ENCODE data around the gene FOXO3. TPM values are rescaled to one million over a fixed set of nuclear protein-coding genes. Genes with fewer than 3 reads are reported as not detected.

The FOXO3 gene
- total RNA-seq, 4 donors from 2014 or later, result 111 to 293 (median 183) TPM

- no peak for ATAC-seq
- Histone ChIP-seq H3K36me3 (peaks cover 0 to 8% of the 10 kb centered on the region in 2 donors), H3K27me3 (no peaks in the 10 kb centered on the region), H3K4me3 (no peak overlapping the region), H3K9me3 (no peaks in the 10 kb centered on the region), H3K4me1 (peaks cover 74 to 75% of the 10 kb centered on the region in 2 donors), H3K27ac (peak overlapping the region; percentile 80 to 97 (median 94))
- in situ Hi-C loops (cut with MboI; ENCODE audit: low sequenced_read_pairs in 4 of 4) (no loop called here), intact Hi-C loops (cut with DNase I; ENCODE audit: low total_unique reads) (loop anchor here (2.0 kb wide), 2 partner anchors 33 to 129 kb away; no protein-coding TSS in a partner anchor)
- no peak for TF ChIP-seq POLR2A (IDR thresholded peaks at IDR 0.05)
- TF ChIP-seq CTCF (IDR thresholded peaks at IDR 0.05 in 4 of 5, conservative IDR thresholded peaks at IDR 0.05 in 1 of 5), result no peak
- no peak for DNase-seq
These were observed 127.2 kb downstream of the FOXO3 start for GRCh38 chr6:108687921-108688320.

GRCh38 chr6:108689272-108690161, 128.8 kb downstream of the FOXO3 start:
- DNase-seq, result peak; percentile 91 to 98
- Histone ChIP-seq H3K9me3 (no peaks in the 10 kb centered on the region), H3K36me3 (peaks cover 0 to 8% of the 10 kb centered on the region in 2 donors), H3K4me3 (peak overlapping the region in 1 of 4 donors; percentile 1), H3K27me3 (no peaks in the 10 kb centered on the region), H3K4me1 (peaks cover 59 to 61% of the 10 kb centered on the region in 2 donors), H3K27ac (peak overlapping the region; percentile 80 to 97 (median 94))
- peak; percentile 81 to 84 for ATAC-seq
- intact Hi-C loops (cut with DNase I; ENCODE audit: low total_unique reads) (loop anchor here (2.0 kb wide), 2 partner anchors 35 to 131 kb away; no protein-coding TSS in a partner anchor), in situ Hi-C loops (cut with MboI; ENCODE audit: low sequenced_read_pairs in 4 of 4) (no loop called here)
- TF ChIP-seq CTCF (IDR thresholded peaks at IDR 0.05 in 4 of 5, conservative IDR thresholded peaks at IDR 0.05 in 1 of 5), result no peak
- peak in 1 of 2 donors; percentile 20 for TF ChIP-seq POLR2A (IDR thresholded peaks at IDR 0.05)

- Histone ChIP-seq H3K27ac (peak overlapping the region; percentile 80 to 97 (median 94)), H3K36me3 (peaks cover 0 to 8% of the 10 kb centered on the region in 2 donors), H3K4me3 (no peak overlapping the region), H3K27me3 (no peaks in the 10 kb centered on the region), H3K4me1 (peaks cover 49 to 52% of the 10 kb centered on the region in 2 donors), H3K9me3 (no peaks in the 10 kb centered on the region)
- ATAC-seq (no peak), DNase-seq (no peak)
- in situ Hi-C loops (cut with MboI; ENCODE audit: low sequenced_read_pairs in 4 of 4), result no loop called here
- TF ChIP-seq CTCF (IDR thresholded peaks at IDR 0.05 in 4 of 5, conservative IDR thresholded peaks at IDR 0.05 in 1 of 5) (no peak), POLR2A (IDR thresholded peaks at IDR 0.05) (no peak)
- intact Hi-C loops (cut with DNase I; ENCODE audit: low total_unique reads), result no loop called here
These were observed 129.8 kb downstream of the FOXO3 start for GRCh38 chr6:108690326-108691049.

GRCh38 chr6:108693430-108694154, 132.9 kb downstream of the FOXO3 start:
- H3K4me1 ChIP-seq, result peaks cover 34 to 38% of the 10 kb centered on the region in 2 donors

More at GRCh38 chr6:108693430-108694154, 132.9 kb downstream of the FOXO3 start:
- in situ Hi-C loops (cut with MboI; ENCODE audit: low sequenced_read_pairs in 4 of 4), result no loop called here
- no peak overlapping the region for H3K4me3 ChIP-seq
- no peaks in the 10 kb centered on the region for H3K36me3 ChIP-seq
- intact Hi-C loops (cut with DNase I; ENCODE audit: low total_unique reads), result no loop called here
- no peak for TF ChIP-seq CTCF (IDR thresholded peaks at IDR 0.05 in 4 of 5, conservative IDR thresholded peaks at IDR 0.05 in 1 of 5)
- TF ChIP-seq POLR2A (IDR thresholded peaks at IDR 0.05), result no peak
- no peaks in the 10 kb centered on the region for H3K9me3 ChIP-seq
- ATAC-seq (no peak), DNase-seq (no peak)
- H3K27ac ChIP-seq, result peak overlapping the region in 3 of 4 donors; percentile 22 to 32 (median 31)
- no peaks in the 10 kb centered on the region for H3K27me3 ChIP-seq

Data from gastrocnemius medialis (tissue), 4 donors.